Measurements from ENCODE around the gene SF1. TPM values are rescaled to one million over a fixed set of nuclear protein-coding genes. Genes with fewer than 3 reads are reported as not detected.
A peak's percentile ranks its signal among the peaks of the same experiment; 100 is the strongest.

SF1 gene
- total and polyA plus RNA-seq, 9 of the 15 experiments (the other 6 are each of a cell fraction or from before 2014, with no cell fraction given), result 13.1 to 334 (median 111) TPM

GRCh38 chr11:64777449-64778222, 706 bp downstream of the SF1 start:
- Histone ChIP-seq H3K4me2 (ENCODE audit: insufficient read depth, low read length) (peak overlapping the region; percentile 96), H3K79me2 (ENCODE audit: control insufficient read depth, insufficient read depth, low read length) (peaks cover 54% of the 10 kb centered on the region), H2AFZ (ENCODE audit: low read depth, low read length) (no peak overlapping the region), H3K9me3 (replicated peaks; ENCODE audit: control insufficient read depth, insufficient read depth, low read depth, low read length) (no peaks in the 10 kb centered on the region), H3K4me1 (replicated peaks in 1 of 2; ENCODE audit: control insufficient read depth in 2 of 2, insufficient read depth in 2 of 2, low read length in 2 of 2) (peaks cover 6 to 18% of the 10 kb centered on the region in 2 experiments; a peak in 3 of 5 replicates), H3K27me3 (ENCODE audit: control insufficient read depth in 2 of 2, insufficient read depth in 2 of 2, low read length in 2 of 2) (no peaks in the 10 kb centered on the region), H3K27ac (ENCODE audit: extremely low read depth, low read depth, low read length) (peak overlapping the region; percentile 97), H3K4me3 (peak overlapping the region; percentile 67), H3K36me3 (ENCODE audit: control insufficient read depth, insufficient read depth, low read length) (peaks cover 48% of the 10 kb centered on the region), H4K20me1 (replicated peaks; ENCODE audit: control insufficient read depth, insufficient read depth, low read length) (peaks cover 34% of the 10 kb centered on the region), H3K9me1 (ENCODE audit: control insufficient read depth, insufficient read depth, low read length) (peaks cover 9% of the 10 kb centered on the region), H3K9ac (ENCODE audit: insufficient read depth in 1 of 2, low read depth in 2 of 2, low read length in 2 of 2) (peak overlapping the region; percentile 95)
- ATAC-seq, result peak; percentile 26
- in situ Hi-C loops (cut with MboI) (no loop called here), intact Hi-C loops (cut with micrococcal nuclease) (loop anchor here (1.0 to 5.0 kb wide), 3 partner anchors 25 to 110 kb away; partner anchors contain the start of gene MAP4K2)
- peak; percentile 94 to 97 (median 95) for DNase-seq (ENCODE audit: extremely low read depth in 1 of 4, low spot score in 3 of 4)
- WGBS (ENCODE audit: insufficient coverage, low coverage, missing lambda C conversion rate), result 0% methylated on average over 34 of the region's 98 CpGs
- CTCF ChIA-PET (ENCODE audit: low intra/inter-chr PET ratio), result interaction anchor here (0.7 kb wide), 1 partner anchor 236 kb away, joined by 6 read pairs; the partner anchor contains the start of gene ARL2
- peak; percentile 40 for FAIRE-seq
- POLR2A ChIA-PET, result interaction anchor here (0.6 to 10.8 kb wide), 4 partner anchors 10 to 721 kb away, joined by 3 to 168 read pairs (median 3); partner anchors contain the start of genes MALAT1 and PYGM
- BruUV-seq (replicated peaks), result no TSS peak
- 0 out of 4 replicates have a peak, but pooled peaks of 1 of the 2 experiments have one; percentile 28 for TF ChIP-seq FOXA3 (CRISPR knock-in tag; conservative IDR thresholded peaks at IDR 0.05 in 1 of 2, IDR thresholded peaks at IDR 0.05 in 1 of 2)
- peak; percentile 46; the same call in 1 of the 2 replicates for TF ChIP-seq ARID4B (CRISPR knock-in tag; IDR thresholded peaks at IDR 0.05)
- TF ChIP-seq CCNT2 (IDR thresholded peaks at IDR 0.05; ENCODE audit: borderline replicate concordance, extremely low read depth, insufficient read length, low read depth, low read length), result peak; percentile 28
- TF ChIP-seq TAF15 (IDR thresholded peaks at IDR 0.05; ENCODE audit: low read depth, low read length), result no peak
- peak; percentile 30 for TF ChIP-seq PCBP1 (IDR thresholded peaks at IDR 0.05; ENCODE audit: low read depth, low read length, poor library complexity, severe bottlenecking)
- TF ChIP-seq CHD1 (IDR thresholded peaks at IDR 0.05; ENCODE audit: low read length), result peak; percentile 81
- TF ChIP-seq NFIC (IDR thresholded peaks at IDR 0.05), result no peak
- TF ChIP-seq MAZ (CRISPR knock-in tag; conservative IDR thresholded peaks at IDR 0.05 in 1 of 2, IDR thresholded peaks at IDR 0.05 in 1 of 2), result peak in 1 of 2 experiments; percentile 24; a peak in 1 of 4 replicates
- TF ChIP-seq ZNF583 (CRISPR knock-in tag; IDR thresholded peaks at IDR 0.05), result no peak
- TF ChIP-seq USF1 (CRISPR knock-in tag; IDR thresholded peaks at IDR 0.05), result 0 out of 2 replicates have a peak, but pooled peaks have one; percentile 15

Data from K562 (cell line).